ENCODE measurements around the gene IL36B. TPM values are rescaled to one million over a fixed set of nuclear protein-coding genes. Genes with fewer than 3 reads are reported as not detected.

IL36B gene
- total RNA-seq, 1 experiment from 2014 or later, result not detected

DNA sequence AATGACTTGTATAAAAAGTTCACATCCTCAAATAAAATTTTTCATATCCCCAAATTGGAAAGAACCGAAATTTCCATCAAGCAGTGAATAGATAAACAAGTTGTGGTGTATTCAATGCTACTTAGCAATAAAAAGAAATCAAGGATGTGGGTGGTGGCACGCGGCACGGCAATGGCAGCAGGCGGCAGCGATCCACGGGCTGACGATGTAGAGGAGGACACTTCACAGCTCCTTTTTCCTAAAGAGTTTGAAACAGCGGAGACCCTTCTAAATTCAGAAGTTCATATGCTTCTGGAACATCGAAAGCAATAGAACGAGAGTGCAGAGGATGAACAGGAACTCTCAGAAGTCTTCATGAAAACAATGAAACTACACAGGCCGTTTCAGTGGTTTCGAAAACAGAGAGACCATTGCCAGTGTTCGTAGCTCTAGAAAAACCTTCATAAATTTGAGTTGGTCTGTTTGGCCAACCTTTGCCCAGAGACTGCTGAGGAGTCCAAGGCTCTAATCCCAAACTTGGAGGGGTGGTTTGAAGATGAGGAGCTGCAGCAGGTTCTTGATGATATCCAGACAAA, 57.2 kb downstream of the IL36B start:
- TF ChIP-seq, protein P1, sequence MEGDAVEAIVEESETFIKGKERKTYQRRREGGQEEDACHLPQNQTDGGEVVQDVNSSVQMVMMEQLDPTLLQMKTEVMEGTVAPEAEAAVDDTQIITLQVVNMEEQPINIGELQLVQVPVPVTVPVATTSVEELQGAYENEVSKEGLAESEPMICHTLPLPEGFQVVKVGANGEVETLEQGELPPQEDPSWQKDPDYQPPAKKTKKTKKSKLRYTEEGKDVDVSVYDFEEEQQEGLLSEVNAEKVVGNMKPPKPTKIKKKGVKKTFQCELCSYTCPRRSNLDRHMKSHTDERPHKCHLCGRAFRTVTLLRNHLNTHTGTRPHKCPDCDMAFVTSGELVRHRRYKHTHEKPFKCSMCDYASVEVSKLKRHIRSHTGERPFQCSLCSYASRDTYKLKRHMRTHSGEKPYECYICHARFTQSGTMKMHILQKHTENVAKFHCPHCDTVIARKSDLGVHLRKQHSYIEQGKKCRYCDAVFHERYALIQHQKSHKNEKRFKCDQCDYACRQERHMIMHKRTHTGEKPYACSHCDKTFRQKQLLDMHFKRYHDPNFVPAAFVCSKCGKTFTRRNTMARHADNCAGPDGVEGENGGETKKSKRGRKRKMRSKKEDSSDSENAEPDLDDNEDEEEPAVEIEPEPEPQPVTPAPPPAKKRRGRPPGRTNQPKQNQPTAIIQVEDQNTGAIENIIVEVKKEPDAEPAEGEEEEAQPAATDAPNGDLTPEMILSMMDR (IDR thresholded peaks at IDR 0.05; ENCODE audit: unreplicated experiment), result no peak
- no peak for DNase-seq
- intact Hi-C loops (cut with micrococcal nuclease; ENCODE audit: unreplicated experiment), result no loop called here
- Mint-ChIP-seq H3K27ac (ENCODE audit: unreplicated experiment) (no peak overlapping the region), H3K4me3 (ENCODE audit: low read depth, unreplicated experiment) (no peak overlapping the region), H3K36me3 (ENCODE audit: insufficient read depth, unreplicated experiment) (no peaks in the 10 kb centered on the region), H3K4me1 (ENCODE audit: low read depth, unreplicated experiment) (no peaks in the 10 kb centered on the region), H3K27me3 (ENCODE audit: unreplicated experiment) (peaks cover 14% of the 10 kb centered on the region), H3K9me3 (ENCODE audit: low read depth, unreplicated experiment) (peaks cover 6% of the 10 kb centered on the region)
- CTCF ChIA-PET, result no interaction called here
- no TSS peak for BruUV-seq (replicated peaks)

DNA sequence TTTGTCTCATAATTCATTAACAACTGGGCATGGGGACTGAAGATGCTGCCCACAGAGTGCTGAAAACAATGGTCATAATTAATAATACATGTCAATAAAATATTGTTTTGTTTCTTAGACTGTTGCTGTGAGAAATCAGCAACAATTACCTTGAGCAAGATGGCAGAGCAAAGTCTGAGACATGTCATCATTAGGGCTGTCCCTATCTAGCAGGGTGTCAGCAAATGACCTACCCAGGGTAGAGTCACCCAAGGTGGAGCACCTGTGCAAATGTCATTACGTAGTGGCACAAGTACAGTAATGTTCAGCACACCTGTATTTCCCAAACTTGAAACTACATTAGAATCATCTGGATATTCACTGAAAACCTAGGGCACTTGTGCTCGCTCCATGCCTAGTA, 58.0 kb downstream of the IL36B start:
- DNase-seq, result no peak
- intact Hi-C loops (cut with micrococcal nuclease; ENCODE audit: unreplicated experiment), result no loop called here
- Mint-ChIP-seq H3K9me3 (ENCODE audit: low read depth, unreplicated experiment) (peaks cover 6% of the 10 kb centered on the region), H3K4me1 (ENCODE audit: low read depth, unreplicated experiment) (no peaks in the 10 kb centered on the region), H3K27ac (ENCODE audit: unreplicated experiment) (no peak overlapping the region), H3K36me3 (ENCODE audit: insufficient read depth, unreplicated experiment) (no peaks in the 10 kb centered on the region), H3K27me3 (ENCODE audit: unreplicated experiment) (peaks cover 14% of the 10 kb centered on the region), H3K4me3 (ENCODE audit: low read depth, unreplicated experiment) (no peak overlapping the region)
- CTCF ChIA-PET, result no interaction called here
- TF ChIP-seq, protein P1 (IDR thresholded peaks at IDR 0.05; ENCODE audit: unreplicated experiment), result no peak
- BruUV-seq (replicated peaks), result no TSS peak

DNA sequence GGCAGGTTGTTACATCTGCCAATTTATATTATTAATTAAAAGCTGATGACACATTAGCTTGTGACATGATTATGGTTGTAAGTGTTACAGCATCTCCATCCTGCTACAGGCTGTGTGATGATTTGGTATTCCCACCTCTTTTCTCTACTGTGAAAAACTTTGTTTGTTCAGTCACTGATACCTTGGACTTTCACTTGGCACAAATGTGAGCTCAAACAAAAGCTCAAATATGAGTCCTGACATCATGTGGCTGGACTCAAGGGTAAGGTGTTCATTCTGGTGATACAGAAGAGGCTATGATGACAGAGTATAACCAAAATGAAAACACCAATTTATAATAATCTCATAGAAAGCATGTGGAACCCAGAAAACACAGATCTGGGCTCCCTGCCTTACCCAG, 58.8 kb downstream of the IL36B start:
- Mint-ChIP-seq H3K27me3 (ENCODE audit: unreplicated experiment) (peaks cover 14% of the 10 kb centered on the region), H3K4me3 (ENCODE audit: low read depth, unreplicated experiment) (no peak overlapping the region), H3K27ac (ENCODE audit: unreplicated experiment) (no peak overlapping the region), H3K36me3 (ENCODE audit: insufficient read depth, unreplicated experiment) (no peaks in the 10 kb centered on the region), H3K9me3 (ENCODE audit: low read depth, unreplicated experiment) (peaks cover 4% of the 10 kb centered on the region), H3K4me1 (ENCODE audit: low read depth, unreplicated experiment) (no peaks in the 10 kb centered on the region)
- CTCF ChIA-PET, result no interaction called here
- DNase-seq, result no peak
- TF ChIP-seq, protein P1 (IDR thresholded peaks at IDR 0.05; ENCODE audit: unreplicated experiment), result no peak
- no TSS peak for BruUV-seq (replicated peaks)
- intact Hi-C loops (cut with micrococcal nuclease; ENCODE audit: unreplicated experiment), result no loop called here

DNA sequence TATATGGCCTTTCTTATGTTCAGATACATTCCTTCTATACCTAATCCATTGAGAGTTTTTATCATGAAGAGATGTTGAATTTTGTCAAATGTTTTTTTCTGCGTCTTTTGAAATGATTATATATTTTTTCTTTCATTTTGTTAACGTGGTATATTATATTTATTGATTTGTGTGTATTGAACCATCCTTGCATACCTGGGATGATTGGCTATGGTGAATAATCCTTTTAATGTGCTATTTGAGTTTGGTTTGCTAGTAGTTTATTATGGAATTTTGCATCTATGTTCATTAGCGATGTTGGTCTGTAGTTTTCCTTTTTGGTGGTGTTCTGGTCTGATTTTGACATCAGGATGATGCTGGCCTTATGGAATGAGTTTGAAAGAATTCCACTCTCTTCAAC, 63.1 kb downstream of the IL36B start:
- H3K27ac Mint-ChIP-seq (ENCODE audit: unreplicated experiment), result no peak overlapping the region
- H3K9me3 Mint-ChIP-seq (ENCODE audit: low read depth, unreplicated experiment), result peaks cover 4% of the 10 kb centered on the region
- H3K4me3 Mint-ChIP-seq (ENCODE audit: low read depth, unreplicated experiment), result no peak overlapping the region
- intact Hi-C loops (cut with micrococcal nuclease; ENCODE audit: unreplicated experiment), result no loop called here
- BruUV-seq (replicated peaks), result no TSS peak
- CTCF ChIA-PET, result no interaction called here
- no peaks in the 10 kb centered on the region for H3K36me3 Mint-ChIP-seq (ENCODE audit: insufficient read depth, unreplicated experiment)
- no peaks in the 10 kb centered on the region for H3K4me1 Mint-ChIP-seq (ENCODE audit: low read depth, unreplicated experiment)
- TF ChIP-seq, protein P1 (IDR thresholded peaks at IDR 0.05; ENCODE audit: unreplicated experiment), result no peak
- peaks cover 14% of the 10 kb centered on the region for H3K27me3 Mint-ChIP-seq (ENCODE audit: unreplicated experiment)
- DNase-seq, result no peak
